ENCODE measurements around the gene MAP2K7.
"Not testable (repeated sequence)": the region's sequence is repeated elsewhere in the genome, so short reads cannot be mapped to it uniquely, and the experiment has no call there.

MAP2K7 gene

DNA sequence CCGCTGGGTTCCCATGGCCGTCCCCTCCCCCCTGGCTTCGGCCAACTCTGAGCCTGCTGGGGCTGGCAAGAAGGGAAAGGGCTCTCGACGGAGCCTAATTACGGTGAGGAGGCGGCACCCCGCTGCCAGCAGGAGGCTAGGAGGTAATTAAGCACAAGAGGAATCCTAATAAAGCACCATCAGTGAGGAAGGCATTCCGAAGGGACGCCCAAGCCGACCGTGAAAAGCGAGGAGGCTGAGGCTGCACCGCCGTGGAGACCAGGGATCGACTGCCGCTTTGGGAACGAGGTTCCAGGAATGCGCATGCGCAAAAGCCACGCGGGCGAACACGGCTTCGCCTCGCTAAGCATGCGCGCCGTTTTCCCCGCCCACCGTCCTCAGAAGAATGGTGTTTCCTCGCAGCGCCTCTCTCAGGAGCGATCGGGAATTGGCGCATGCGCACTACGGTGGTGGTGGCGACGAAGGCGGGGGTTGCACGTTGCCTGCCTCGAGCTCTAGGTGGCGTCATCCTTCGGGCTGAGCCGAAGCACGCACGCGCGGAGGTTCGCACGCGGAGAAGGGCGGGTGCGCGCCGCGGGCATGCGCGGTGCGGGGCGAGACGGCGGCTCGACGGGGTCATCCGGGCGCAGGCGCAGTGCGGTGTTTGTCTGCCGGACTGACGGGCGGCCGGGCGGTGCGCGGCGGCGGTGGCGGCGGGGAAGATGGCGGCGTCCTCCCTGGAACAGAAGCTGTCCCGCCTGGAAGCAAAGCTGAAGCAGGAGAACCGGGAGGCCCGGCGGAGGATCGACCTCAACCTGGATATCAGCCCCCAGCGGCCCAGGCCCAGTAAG, at the start of gene MAP2K7:
Gene MAP2K7 (plus strand): TSS at position 634 of the 830 bp plus-strand sequence. CDS start 68 bp downstream, at position 702.
- DNase-seq = peak; percentile 100

DNA sequence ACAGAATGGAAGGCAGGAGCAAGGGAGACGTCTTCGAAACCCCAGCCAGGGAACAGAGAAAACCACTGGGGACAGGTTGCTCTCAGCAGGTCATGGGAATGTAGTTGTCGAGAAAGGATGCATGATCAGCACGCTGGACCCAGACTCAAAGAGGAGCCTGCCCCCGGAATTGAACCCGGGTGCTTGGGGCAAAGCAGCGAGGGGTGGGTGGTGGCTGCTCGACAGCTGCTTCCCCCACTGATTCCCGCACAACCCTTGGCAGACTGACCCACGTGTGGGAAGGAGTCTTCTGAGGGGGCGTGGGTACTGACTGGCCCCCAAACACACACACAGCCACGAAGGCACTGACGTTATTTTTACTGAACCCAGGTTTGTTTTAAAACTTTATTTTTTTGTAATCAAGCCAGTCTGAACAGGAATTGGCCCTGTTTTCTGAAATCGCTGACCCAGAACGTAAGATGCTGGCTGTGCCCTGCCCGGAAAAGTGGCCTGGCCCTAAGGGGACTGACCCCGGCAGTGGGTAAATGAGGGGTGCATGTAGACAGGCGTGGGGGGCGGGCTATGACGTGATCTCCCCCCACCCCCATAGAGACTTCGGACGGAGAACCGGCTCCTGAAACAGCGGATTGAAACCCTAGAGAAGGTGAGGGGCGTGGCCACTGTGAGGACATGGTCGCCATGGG, 48.1 kb upstream of the MAP2K7 start:
- DNase-seq = no peak

DNA sequence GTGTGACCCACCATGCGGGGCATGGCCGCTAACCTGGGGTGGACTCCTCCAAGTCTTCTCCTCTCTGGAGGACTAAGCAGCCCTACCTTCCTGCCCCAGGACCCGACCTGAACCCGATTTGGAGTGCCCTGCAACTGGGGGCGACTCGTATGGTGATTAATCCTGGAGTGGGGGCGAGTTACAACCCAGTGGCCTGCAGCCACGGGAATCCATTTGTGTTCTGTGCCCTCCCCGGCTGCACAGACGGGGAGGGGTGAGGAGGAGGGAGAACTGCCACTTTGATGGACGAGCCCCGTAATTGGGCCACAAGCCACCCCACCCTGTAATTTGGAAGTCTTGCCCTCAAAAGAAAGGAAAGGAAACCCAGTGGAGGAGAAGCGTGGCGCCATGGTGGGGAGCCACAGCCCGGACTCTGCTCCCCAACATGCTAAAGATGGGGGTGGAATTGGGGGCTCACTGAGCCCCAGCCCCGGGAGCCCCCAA, 47.5 kb upstream of the MAP2K7 start:
- no peak for DNase-seq

DNA sequence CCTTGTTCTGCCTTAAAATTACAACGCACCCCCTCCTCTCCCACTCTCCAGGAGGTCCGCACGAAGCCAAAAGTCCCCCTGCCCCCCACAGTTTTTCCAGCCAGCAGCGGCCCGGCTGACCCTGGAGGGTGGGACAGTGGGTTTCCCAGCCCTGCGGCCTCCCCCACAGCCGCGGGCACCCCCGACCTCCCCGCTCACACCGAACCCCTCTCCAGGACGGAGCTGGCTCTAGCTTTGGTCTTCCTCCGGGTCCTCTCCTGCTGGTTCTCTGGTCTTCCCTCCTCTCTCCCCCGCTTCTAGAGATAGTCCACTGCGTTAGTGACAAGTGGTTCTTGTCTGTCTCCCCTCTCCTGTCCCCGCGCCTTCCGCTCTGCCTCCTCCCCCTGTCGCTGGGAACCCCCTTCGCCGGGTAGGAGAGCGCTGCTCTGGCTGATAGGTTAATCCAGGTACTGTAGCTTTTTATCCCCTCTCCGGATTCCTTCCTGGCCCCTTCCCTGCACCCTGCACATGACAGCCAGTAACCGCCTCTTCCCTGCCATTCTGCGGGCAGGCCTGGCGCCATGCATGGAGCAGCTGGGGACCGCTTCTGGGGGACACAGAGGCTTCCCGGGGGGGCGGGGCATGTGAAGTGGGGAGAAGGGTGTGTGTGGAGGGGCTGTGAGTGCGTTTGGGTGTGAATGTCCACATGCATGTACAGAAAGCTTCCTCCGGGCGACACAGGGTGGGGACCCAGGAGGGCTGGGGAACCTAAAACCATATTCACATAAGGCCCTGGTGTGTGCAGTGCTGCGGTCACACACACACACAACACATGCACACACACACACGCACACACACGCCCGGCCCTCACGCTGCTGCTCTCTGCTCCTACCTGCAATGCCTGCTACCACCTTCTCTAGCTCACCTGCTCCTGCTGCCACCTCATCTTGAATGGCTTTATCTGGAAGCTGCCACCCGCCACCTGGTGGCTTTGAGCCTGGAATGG, 46.7 kb upstream of the MAP2K7 start:
- no peak for DNase-seq

DNA sequence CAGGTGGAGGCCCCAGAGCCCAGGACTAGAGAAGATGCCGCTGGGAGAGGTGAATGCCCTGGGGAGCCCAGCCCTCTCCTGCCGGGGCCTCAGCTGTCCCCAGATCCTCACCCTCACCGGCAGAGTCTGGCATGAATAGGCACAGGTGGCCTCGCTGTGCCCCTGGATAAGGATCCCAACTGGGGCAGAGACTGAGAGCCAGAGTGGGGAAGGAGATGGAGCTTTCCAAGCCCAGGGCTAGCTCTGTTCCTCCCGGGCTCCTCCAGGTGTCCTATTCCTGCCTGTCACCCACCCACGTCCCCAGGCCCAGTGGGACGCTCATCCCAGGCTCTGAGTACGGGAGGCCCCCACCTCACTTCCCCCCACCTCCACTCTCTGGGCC, 46.0 kb upstream of the MAP2K7 start:
- no peak for DNase-seq

DNA sequence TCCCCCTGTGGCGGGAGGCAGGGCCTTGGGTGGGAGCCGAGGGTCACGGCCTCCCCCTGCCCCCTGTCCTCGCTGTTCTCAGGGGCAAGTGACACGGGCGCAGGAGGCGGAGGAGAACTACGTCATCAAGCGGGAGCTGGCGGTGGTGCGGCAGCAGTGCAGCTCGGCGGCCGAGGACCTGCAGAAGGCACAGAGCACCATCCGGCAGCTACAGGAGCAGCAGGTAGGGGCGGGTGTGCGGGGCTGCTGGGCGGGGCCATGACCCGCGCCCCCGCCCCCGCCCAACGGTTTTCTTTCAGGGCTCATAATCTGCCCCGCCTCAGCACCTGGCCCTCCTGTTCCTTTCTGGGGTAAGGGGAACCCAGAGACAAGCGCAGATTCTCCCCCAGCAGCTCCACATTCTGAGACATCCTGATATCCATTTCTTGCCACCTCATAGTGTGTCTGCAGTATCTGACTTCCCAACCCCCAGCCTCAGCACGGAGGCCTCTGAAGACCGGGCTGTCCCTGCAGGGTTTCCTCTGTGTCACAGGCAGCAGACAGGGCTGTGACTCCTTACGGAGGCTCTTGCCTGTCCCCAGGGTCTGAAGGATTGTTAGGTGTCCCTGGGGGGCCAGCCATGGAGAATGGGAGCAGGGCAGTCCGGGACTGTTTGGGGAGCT, 45.4 kb upstream of the MAP2K7 start:
- no peak for DNase-seq

DNA sequence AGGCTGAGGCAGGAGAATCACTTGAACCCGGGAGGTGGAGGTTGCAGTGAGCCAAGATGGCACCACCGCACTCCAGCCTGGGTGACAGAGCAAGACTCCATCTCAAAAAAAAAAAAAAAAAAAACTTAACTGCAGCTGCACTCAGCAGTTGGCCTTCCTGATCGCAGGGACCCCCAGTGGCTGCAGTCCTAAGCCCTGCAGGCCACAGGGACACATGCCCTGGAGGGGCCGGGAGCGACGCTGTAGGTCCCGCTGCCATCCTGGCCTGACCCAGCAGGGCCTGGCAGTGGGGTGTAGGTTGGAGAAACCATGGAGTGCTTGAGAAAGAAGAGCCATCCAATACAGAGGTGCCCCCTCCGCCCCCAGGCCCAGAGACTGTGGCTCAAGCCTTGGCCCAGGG, 44.6 kb upstream of the MAP2K7 start:
- DNase-seq = not testable (repeated sequence)

DNA sequence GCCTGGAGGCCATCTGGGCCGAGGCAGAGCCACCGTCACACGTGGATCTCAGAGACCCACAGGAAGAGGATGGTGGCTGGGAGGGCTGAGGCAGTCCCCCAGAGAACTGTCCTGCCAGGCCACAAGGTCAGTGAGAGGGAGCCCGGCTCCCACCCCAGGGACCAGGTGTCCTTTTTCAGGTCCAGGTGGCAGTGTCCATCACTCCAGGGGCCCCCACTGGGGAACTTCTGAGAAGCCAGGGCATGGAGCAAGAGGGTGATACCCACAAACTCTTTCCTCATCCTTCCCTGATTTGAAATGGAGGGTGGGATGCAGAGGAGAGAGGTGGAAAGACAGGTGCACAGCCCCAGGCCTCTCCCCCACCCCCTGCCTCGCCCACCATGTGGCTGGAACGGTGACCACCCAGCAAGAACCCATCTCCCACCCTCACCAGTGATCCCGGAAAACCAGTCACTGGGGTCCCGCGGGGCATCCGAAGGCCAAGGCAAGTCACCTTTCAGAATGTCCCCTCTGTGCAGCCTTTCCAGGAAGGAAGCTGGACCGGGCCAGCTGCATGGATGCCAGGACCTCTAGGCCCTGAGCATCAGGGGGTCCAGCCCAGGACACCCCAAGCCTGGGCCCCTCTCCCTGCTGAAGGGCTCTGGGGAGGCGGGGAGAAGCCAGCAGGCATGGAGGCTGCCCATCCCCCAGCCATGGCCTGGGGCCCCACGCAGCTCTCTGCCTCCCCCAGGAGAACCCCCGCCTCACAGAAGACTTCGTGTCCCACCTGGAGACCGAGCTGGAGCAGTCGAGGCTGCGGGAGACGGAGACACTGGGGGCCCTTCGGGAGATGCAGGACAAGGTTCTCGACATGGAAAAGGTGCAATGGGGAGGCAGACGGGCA, 43.6 kb upstream of the MAP2K7 start:
- no peak for DNase-seq

DNA sequence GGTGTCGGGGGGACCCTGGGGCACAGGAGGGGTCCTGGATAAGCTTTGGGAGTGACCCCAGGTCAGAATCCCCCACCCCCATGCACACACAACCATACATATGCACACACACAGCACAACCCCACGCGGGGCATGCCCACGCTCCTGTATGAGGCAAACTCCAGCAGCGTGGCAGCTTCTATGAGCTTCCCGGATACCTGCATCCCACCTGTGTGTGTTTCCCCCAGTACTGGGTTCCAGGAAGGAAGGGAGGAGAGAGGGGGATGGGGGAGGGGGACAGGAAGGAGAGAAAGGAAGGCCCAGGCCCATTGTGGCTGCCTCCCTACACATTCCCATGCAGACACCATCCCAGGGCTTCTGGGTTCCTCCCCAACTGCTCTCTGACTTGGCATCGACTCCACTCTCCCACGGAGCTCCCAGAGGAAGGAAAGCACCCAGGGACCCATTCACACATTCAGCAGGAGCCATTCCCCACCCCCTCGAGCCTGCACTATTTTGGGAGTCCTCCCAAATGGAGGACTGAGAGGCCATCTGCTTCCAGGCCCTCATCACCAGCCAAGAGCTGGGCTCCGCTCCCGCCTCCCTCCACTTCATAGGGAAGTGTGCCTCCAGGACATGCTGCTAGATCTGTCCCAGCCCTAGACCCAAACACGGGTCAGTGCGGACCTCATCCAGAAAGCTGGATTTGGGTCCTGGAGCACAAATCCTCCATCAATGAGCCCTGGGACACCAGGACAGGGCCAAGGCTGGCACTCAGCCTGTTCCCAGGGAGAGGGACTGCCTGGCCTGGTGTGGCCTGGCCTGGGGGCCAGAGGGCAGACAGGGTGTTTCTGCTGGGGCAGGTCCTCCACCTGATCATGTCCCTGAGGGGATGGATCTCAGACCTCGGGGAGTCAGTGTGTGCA, 42.7 kb upstream of the MAP2K7 start:
- no peak for DNase-seq

DNA sequence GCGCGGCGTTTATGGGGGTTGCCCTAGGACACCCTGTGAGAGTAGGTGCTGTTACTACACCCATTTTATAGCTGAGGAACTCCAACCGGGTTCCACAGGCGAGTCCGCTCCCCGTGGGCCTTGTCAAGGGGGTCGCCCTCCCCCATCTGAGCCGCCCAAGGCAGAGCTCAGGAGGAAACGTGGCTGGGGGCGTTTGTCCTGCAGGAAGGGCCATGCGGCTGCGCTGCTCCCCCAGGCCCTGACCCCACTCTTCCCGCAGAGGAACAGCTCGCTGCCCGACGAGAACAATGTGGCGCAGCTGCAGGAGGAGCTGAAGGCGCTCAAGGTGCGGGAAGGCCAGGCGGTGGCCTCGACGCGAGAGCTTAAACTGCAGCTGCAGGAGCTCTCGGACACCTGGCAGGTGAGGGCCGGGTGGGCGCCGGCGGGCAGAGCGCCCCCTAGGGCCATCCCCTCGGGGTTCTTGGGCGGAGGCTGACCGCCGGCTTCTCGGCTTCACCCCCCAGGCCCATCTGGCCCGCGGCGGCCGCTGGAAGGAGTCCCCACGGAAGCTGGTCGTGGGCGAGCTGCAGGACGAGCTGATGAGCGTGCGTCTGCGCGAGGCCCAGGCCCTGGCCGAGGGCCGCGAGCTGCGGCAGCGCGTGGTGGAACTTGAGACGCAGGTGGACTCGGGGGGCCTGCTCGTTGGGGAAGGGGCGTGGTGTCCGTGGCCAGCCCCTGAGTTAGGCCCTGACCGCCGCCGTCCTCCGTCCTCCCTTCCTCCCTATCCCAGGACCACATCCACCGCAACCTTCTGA, 41.9 kb upstream of the MAP2K7 start:
- no peak for DNase-seq

DNA sequence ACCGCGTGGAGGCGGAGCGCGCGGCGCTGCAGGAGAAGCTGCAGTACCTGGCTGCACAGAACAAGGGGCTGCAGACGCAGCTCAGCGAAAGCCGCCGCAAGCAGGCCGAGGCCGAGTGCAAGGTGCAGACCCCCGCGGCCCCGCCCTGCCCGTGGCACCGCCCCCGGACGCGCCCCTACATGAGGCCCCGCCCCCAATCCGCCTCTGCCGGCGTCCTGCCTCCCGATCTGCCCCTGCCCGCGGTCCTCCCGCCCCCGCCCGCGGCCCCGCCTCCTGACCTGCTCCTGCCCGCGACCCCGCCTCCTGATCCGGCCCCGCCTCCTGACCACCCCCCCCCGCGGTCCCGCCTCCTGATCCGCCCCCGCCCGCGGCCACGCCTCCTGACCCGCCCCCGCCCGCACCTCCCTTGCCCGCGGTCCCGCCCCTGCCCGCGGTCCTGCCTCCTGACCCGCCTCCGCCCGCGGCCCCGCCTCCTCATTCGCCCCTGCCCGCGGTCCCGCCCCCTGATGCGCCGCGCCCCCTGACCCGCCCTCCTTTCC, 41.2 kb upstream of the MAP2K7 start:
- DNase-seq = peak; percentile 78 to 80

DNA sequence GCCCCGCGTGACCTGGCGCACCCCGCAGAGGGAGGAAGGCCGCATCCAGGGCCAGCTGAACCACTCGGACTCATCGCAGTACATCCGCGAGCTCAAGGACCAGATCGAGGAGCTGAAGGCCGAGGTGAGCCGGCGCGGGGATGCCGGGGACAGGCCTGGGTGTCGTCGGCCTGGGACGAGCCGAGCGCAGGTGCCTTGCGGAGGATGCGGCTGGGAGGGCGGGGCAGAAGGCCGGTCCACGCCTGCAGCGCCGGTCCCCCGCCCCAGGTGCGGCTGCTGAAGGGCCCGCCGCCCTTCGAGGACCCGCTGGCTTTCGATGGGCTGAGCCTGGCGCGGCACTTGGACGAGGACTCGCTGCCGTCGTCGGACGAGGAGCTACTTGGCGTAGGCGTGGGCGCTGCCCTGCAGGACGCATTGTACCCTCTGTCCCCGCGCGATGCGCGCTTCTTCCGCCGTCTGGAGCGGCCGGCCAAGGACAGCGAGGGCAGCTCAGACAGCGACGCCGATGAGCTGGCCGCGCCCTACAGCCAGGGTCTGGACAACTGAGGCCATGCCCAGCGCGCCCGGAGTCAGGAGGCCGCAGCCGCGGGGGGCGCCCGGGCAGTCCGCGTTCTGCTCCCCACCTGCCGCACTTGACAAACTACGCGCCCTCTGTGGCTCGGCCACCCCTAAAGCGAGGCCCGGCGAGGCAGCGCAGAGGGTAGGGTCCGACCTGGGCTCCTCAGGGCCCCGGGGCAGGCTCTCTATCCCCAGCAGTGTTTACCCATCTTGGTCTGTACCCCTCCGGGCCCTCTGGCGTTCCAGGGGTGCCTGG, 40.3 kb upstream of the MAP2K7 start:
- DNase-seq = no peak

DNA sequence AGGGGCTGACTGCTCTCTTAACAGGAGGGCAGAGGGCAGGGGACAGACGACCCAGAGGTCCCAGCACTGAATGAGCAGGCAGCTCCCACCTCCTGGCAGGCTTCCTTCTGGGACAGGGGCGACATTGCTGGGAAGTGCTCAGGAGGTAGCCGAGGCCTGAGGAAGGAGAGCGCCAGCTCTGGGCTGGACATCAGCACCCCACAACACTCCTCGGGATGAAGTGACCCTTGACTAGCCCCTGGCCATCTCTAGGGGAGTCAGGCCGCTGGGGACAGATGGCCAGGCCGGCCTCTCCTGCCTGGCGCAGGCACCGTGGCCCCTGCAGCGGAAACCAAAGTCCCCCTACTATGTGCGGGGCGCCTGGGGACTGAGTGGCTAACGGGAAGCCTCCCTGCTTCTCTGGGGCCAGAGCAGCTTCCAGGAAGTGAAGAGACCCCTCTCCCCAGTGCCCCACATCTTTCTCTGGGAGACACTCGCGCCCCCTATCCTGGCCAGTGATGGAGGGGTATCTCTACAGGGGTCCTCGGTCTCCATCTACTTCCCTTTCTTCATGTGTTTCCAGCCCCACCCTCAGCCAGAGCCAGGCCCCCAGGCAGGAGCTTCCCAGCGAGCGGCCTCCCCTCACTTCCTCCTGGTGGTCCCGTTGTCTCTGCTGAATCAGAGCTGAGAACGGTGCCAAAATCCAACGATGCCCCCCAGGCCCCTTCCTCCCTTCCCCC, 39.5 kb upstream of the MAP2K7 start:
- no peak for DNase-seq

DNA sequence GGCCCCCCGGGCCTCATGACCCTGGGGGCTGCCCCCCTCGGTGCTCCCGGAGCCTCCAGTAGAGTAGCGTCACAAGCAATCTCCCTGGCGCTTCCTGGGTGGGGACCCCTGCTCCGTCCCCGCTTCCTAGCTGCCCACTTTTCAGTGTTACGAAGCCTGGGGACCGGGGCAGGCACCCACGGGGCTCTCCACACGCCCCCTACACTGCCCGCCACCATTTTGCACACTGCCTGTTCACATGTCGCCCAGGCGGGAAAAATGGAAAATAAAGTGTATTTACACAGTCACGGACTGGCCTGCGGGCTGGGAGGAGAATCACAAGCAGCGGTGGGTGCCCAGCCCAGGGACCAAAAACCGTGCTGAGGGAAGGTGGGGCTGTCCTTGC, 39.0 kb upstream of the MAP2K7 start:
- DNase-seq = no peak

DNA sequence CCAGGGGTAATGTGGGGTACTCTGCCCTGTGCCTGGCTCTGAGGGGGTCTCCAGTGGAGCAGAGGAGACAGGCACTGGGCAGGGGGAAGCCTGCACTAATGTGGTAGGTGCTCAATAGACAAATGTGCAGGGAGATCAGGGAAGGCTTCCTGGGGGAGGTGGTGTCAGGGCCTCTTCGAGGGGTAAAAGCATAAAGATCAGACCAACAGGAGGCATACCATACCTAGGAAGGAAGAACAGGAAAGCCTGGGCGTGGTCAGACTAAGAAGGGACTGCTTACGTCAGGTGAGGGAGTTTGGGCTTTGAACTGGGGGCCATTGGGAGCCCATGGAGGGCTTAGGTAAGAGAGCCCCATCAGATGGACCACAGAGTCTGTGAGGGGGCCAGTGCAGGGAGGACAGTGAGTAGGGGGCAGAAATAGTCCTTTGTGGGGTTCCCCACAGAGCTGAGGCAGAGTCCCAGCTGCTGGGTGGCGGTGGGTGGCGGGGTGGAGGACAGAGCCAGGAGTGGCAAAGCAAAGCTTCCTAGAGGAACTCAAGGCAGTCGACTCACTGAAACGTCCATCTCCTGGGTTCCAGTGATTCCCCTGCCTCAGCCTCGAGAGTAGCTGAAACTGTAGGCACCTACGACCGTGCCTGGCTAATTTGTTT, 38.3 kb upstream of the MAP2K7 start:
- DNase-seq = peak in 1 of 2 donors; percentile 34

DNA sequence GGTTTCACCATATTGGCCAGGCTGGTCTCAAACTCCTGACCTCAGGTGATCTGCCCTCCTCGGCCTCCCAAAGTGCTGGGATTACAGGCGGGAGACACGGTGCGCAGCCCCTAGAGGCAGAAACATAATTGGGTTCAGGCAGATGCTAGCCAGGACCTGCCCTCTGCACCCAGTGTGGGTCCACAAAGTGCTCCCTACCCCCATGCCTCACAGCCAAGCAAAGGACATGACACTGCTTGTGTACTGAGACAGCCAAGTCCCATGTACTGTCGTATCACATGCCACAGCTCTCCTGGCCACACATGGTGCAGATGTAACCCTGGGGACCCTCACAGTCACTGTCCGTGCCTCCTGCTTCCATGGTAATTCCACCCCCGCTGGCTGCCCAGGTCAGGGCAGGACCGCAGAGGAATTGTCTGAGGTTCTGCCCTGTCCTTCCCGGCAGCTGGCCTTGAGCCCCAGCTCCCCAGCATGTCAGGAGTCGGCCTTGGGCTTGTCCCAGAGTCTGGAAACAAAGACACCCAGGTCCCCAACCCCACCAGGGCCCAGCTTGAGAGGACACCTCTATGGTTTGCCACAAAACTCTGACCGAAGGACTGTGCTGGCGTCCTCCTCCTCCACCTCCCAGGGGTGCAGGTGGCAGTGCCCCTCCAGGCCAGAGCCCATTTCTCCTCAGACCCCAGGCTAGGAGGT, 37.1 kb upstream of the MAP2K7 start:
- DNase-seq = no peak
